GM12873 (cell line): ENCODE results near the gene TSHZ2.

Source experiments
- CTCF ChIP-seq: IDR thresholded peaks from 2 replicates; pipeline ENCODE4 v1.5.1; 2012; ENCODE audit warnings: low read depth, mild to moderate bottlenecking, moderate library complexity, low read length, control low read depth; ENCODE audit not compliant: insufficient read depth; ENCODE audit errors: missing control alignments

Gene TSHZ2

GRCh38 chr20:53284696-53285095, 312.5 kb downstream of the TSHZ2 start:
- no peak for TF ChIP-seq CTCF

- no peak for TF ChIP-seq CTCF
Observed at GRCh38 chr20:53287357-53288042, 315.3 kb downstream of the TSHZ2 start.

DNA sequence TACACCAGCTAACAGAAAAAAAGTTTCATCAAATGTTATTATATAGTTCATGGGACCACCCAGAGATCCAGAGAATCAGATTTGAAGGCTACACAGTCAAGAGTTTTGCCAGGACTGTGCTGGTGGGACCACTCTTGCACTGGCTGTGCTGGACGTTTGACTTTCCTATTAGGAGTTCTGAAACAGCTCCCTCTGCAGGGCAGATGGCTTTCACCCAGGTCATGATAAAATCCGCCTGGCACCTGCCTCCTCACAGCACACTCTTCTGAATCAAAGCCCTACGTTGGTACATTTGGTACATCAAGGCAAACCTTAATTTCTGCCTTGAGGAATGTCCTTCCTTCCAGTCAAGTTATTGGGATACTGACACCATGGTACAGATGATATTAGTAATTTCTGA, 319.4 kb downstream of the TSHZ2 start:
- peak; percentile 52 for TF ChIP-seq CTCF

GRCh38 chr20:53292347-53292746, 320.2 kb downstream of the TSHZ2 start:
- no peak for TF ChIP-seq CTCF

DNA sequence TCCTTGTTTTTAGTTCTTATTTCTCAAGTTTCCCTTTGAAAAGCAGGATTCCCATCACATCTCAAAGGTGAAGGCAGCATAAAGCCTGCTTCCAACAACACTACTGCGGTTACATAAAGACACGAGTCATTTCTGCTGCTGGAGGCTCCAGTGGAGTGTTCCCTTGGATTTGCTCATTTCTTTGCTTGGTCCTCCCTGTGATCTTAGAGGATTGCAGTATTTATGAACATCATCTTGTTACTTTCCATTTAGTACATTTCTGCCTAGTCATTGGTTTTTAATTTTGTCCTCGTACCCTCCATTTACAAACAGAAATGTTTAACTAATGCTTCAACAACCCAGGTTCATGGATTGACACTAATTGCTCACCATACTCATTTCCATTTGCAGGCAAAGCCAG, 322.6 kb downstream of the TSHZ2 start:
- TF ChIP-seq CTCF = no peak

DNA sequence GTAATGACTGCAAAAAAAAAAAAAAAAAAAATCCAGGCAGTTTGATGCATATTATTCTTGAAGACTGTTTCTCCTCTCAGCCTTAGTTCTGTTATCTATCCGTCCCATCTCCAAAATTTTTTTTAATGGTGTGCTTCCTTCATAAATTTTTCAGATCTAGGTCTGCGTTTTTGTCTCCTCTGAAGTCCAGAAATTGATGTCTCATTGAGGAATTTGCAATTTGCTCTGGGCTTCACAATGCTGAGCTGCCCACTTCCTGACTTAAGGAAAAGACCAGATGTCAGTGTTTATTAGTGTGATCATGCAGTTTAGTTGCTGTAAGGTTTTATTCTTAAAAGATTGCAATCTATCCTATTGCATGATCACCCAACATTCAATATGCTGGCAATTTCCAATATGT, 323.9 kb downstream of the TSHZ2 start:
- no peak for TF ChIP-seq CTCF

DNA sequence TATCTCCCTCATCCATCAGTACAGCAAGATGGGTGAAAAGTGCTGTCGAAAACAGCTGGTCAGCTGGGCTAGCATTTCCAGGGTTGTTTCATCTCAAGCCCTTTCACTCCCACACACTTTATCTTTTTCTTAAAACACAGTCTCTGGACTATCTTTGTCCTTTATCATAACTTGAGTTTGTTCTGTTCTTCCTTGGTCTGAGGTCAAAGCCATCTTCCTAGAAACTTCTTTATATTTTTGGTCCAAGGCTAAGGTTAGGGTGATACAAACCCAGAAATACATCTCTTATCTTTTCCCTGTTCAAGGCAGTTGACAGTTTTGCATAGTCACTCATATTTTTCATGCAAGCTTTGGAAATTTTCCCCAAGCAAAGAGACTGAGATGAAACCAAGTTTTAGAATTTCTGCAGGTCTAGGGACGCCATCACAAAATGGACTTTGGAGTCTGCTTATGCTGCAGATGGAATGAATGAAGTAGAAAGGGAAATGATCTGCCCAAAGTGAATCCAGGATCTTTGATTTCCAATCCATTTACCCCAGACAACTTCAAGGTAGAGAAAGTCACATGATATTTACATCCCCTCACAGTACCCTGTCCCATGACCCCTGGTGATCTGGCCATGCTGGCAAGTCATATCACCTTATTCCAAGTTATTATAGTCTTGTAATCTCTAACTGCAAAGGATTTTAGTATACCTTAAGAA, 324.4 kb downstream of the TSHZ2 start:
- TF ChIP-seq CTCF = no peak
